H9 (cell line): ENCODE results near the gene PLCXD1. TPM values are rescaled to one million over a fixed set of nuclear protein-coding genes. Genes with fewer than 3 reads are reported as not detected.

Experiments used
- DNase-seq: peaks from one replicate; pipeline ENCODE4 v3.0.0-alpha.2; 2017
- H2AFZ ChIP-seq: one replicate; pipeline ENCODE4 v1.6.1; 2013; ENCODE audit warnings: mild to moderate bottlenecking, low read length, control low read depth, moderate library complexity
- H2AK5ac ChIP-seq: 2 replicates; pipeline ENCODE4 v1.6.1; 2013; ENCODE audit warnings: low read length, control low read depth, mixed read lengths; ENCODE audit not compliant: insufficient read length
- H2BK120ac ChIP-seq: one replicate; pipeline ENCODE4 v1.6.1; 2013; ENCODE audit warnings: low read depth, mild to moderate bottlenecking, low read length, control low read depth, inconsistent platforms; ENCODE audit not compliant: poor library complexity, severe bottlenecking
- H2BK12ac ChIP-seq: 2 replicates; pipeline ENCODE4 v1.6.1; 2013; ENCODE audit warnings: low read length, control low read depth, mixed read lengths, low read depth; ENCODE audit not compliant: insufficient read length
- H2BK15ac ChIP-seq: 2 replicates; pipeline ENCODE4 v1.6.1; 2013; ENCODE audit warnings: low read depth, low read length, control low read depth
- H2BK20ac ChIP-seq: one replicate; pipeline ENCODE4 v1.6.1; 2013; ENCODE audit warnings: low read depth, mild to moderate bottlenecking, low read length, control low read depth, inconsistent platforms; ENCODE audit not compliant: poor library complexity, severe bottlenecking
- H2BK5ac ChIP-seq: 2 replicates; pipeline ENCODE4 v1.6.1; 2013; ENCODE audit warnings: low read length, control low read depth, mixed read lengths; ENCODE audit not compliant: insufficient read length
- H3K14ac ChIP-seq: 2 replicates; pipeline ENCODE4 v1.6.1; 2013; ENCODE audit warnings: low read length, control low read depth; ENCODE audit not compliant: insufficient read depth
- H3K18ac ChIP-seq: 2 replicates; pipeline ENCODE4 v1.6.1; 2013; ENCODE audit warnings: low read depth, mild to moderate bottlenecking, mixed read lengths, low read length, control low read depth; ENCODE audit not compliant: insufficient read length
- H3K23ac ChIP-seq: 2 replicates; pipeline ENCODE4 v1.6.1; 2013; ENCODE audit warnings: low read length, control low read depth, mixed read lengths, low read depth; ENCODE audit not compliant: insufficient read length
- H3K23me2 ChIP-seq: 2 replicates; pipeline ENCODE4 v1.6.1; 2013; ENCODE audit warnings: low read depth, mild to moderate bottlenecking, mixed read lengths, low read length, control low read depth; ENCODE audit not compliant: insufficient read length, poor library complexity, severe bottlenecking
- H3K27ac ChIP-seq: 2 replicates; pipeline ENCODE4 v1.5.1; 2013; ENCODE audit warnings: low read length, control low read depth, mixed read lengths, low read depth; ENCODE audit not compliant: insufficient read length
- H3K27me3 ChIP-seq: 2 replicates; pipeline ENCODE4 v1.6.1; 2013; ENCODE audit warnings: low read length, control low read depth, inconsistent platforms; ENCODE audit not compliant: insufficient read depth
- H3K4ac ChIP-seq: 2 replicates; pipeline ENCODE4 v1.6.1; 2013; ENCODE audit warnings: low read depth, mild to moderate bottlenecking, control low read depth, inconsistent platforms, low read length, moderate library complexity
- H3K4me1 ChIP-seq: 2 replicates; pipeline ENCODE4 v1.6.1; 2013; ENCODE audit warnings: low read length, control low read depth, inconsistent platforms; ENCODE audit not compliant: insufficient read depth
- H3K4me2 ChIP-seq: 2 replicates; pipeline ENCODE4 v1.6.1; 2013; ENCODE audit warnings: low read length, control low read depth, mixed read lengths; ENCODE audit not compliant: insufficient read length, insufficient read depth
- H3K56ac ChIP-seq: 2 replicates; pipeline ENCODE4 v1.6.1; 2013; ENCODE audit warnings: low read depth, mild to moderate bottlenecking, mixed read lengths, low read length, control low read depth; ENCODE audit not compliant: insufficient read length
- H3K79me1 ChIP-seq: 2 replicates; pipeline ENCODE4 v1.6.1; 2013; ENCODE audit warnings: low read depth, mild to moderate bottlenecking, moderate library complexity, low read length, control low read depth, inconsistent platforms; ENCODE audit not compliant: insufficient read depth, poor library complexity, severe bottlenecking
- H3K79me2 ChIP-seq: 2 replicates; pipeline ENCODE4 v1.6.1; 2013; ENCODE audit warnings: low read length, control low read depth, inconsistent platforms; ENCODE audit not compliant: insufficient read depth
- H3K9ac ChIP-seq: 2 replicates; pipeline ENCODE4 v1.6.1; 2013; ENCODE audit warnings: low read length, control low read depth, mixed read lengths; ENCODE audit not compliant: insufficient read length; ENCODE audit errors: extremely low read depth
- H3K9me3 ChIP-seq: one replicate; pipeline ENCODE4 v1.6.1; 2013; ENCODE audit warnings: low read depth, low read length, inconsistent platforms; ENCODE audit not compliant: control insufficient read depth
- H3T11ph ChIP-seq: one replicate; pipeline ENCODE4 v1.6.1; 2013; ENCODE audit warnings: mild to moderate bottlenecking, low read length, control low read depth, inconsistent platforms
- H4K20me1 ChIP-seq: one replicate; pipeline ENCODE4 v1.6.1; 2013; ENCODE audit not compliant: control insufficient read depth, insufficient read length, insufficient read depth
- H4K5ac ChIP-seq: 2 replicates; pipeline ENCODE4 v1.6.1; 2013; ENCODE audit warnings: low read depth, mild to moderate bottlenecking, mixed read lengths, low read length, control low read depth; ENCODE audit not compliant: insufficient read length
- H4K8ac ChIP-seq: replicated peaks from 2 replicates; pipeline ENCODE4 v1.6.1; 2013; ENCODE audit warnings: low read length, control low read depth, mixed read lengths, low read depth; ENCODE audit not compliant: insufficient read length
- H4K91ac ChIP-seq: 2 replicates; pipeline ENCODE4 v1.6.1; 2013; ENCODE audit warnings: low read depth, mild to moderate bottlenecking, moderate library complexity, mixed read lengths, low read length, control low read depth; ENCODE audit not compliant: insufficient read length
- H3K27ac Mint-ChIP-seq, 3 experiments: 2 replicates in 2 of 3; 3 replicates in 1 of 3; pipeline ENCODE4 v1.8.0; 2020 to 2021; ENCODE audit warnings: mixed read lengths in 3 of 3, mild to moderate bottlenecking in 1 of 3, moderate library complexity in 1 of 3
- H3K27me3 Mint-ChIP-seq: 2 replicates; pipeline ENCODE4 v1.8.0; 2021; ENCODE audit warnings: low read depth, mild to moderate bottlenecking, moderate library complexity, mixed read lengths
- H3K36me3 Mint-ChIP-seq, 3 experiments: 2 replicates in 2 of 3; 3 replicates in 1 of 3; pipeline ENCODE4 v1.8.0; 2020 to 2021; ENCODE audit warnings: low read depth in 3 of 3, mixed read lengths in 3 of 3; ENCODE audit not compliant: insufficient read depth in 1 of 3
- H3K4me1 Mint-ChIP-seq, 2 experiments: 2 replicates each; pipeline ENCODE4 v1.8.0; 2020; ENCODE audit warnings: mixed read lengths in 2 of 2
- H3K4me3 Mint-ChIP-seq, 2 experiments: 2 replicates in 1 of 2; 3 replicates in 1 of 2; pipeline ENCODE4 v1.8.0; 2020 to 2021; ENCODE audit warnings: mild to moderate bottlenecking in 2 of 2, mixed read lengths in 2 of 2, moderate library complexity in 1 of 2
- H3K9me3 Mint-ChIP-seq, 2 experiments: 2 replicates in 1 of 2; 3 replicates in 1 of 2; pipeline ENCODE4 v1.8.0; 2020; ENCODE audit warnings: mild to moderate bottlenecking in 2 of 2, mixed read lengths in 2 of 2, moderate library complexity in 1 of 2
- CTCF ChIP-seq: fragments of 200-600 bp; sonication (generic); conservative IDR thresholded peaks from 3 replicates; pipeline ENCODE4 v1.8.0; 2021; ENCODE audit warnings: antibody characterized with exemption, mild to moderate bottlenecking
- WGBS: extraction: QIAGEN DNeasy Blood & Tissue Kit; methylation state at CpG from one replicate; pipeline ENCODE4 v1.1.7; 2013; ENCODE audit warnings: missing lambda C conversion rate, low lambda C conversion rate, mixed read lengths; ENCODE audit not compliant: insufficient read length; ENCODE audit errors: extremely low coverage; 5-methylcytosine and 5-hydroxymethylcytosine counted together
- total RNA-seq: library from RNA; stranded (reverse); gene quantifications from 2 replicates; pipeline ENCODE4 v1.2.1, GENCODE V29; 2021

The PLCXD1 gene
- total RNA-seq, 1 experiment from 2014 or later, result 96.5 TPM

- H3K27ac Mint-ChIP-seq, result peak overlapping the region in 2 of 3 experiments; percentile 56 to 68; a peak in 3 of 7 replicates
- Histone ChIP-seq H3K18ac (no peak overlapping the region), H2AK5ac (no peak overlapping the region)
Measured at GRCh38 chrX:336227-336626, 55.0 kb downstream of the PLCXD1 start.

More at GRCh38 chrX:336227-336626, 55.0 kb downstream of the PLCXD1 start:
- H3K79me2 ChIP-seq, result no peaks in the 10 kb centered on the region
- H3K27me3 Mint-ChIP-seq, result no peaks in the 10 kb centered on the region
- no peak overlapping the region for H4K8ac ChIP-seq
- no peak overlapping the region for H3K23ac ChIP-seq
- no peak overlapping the region for H3T11ph ChIP-seq
- TF ChIP-seq CTCF, result no peak
- H3K56ac ChIP-seq, result no peak overlapping the region
- no peak overlapping the region for H3K14ac ChIP-seq
- H3K23me2 ChIP-seq, result no peaks in the 10 kb centered on the region
- H2BK20ac ChIP-seq, result no peak overlapping the region
- H3K4me3 Mint-ChIP-seq, result no peak overlapping the region
- H3K9me3 ChIP-seq, result no peaks in the 10 kb centered on the region
- H3K27me3 ChIP-seq, result no peaks in the 10 kb centered on the region
- H3K9me3 Mint-ChIP-seq, result peaks cover 1 to 3% of the 10 kb centered on the region in 2 experiments; a peak in 3 of 5 replicates
- no peak overlapping the region for H2BK5ac ChIP-seq
- no peaks in the 10 kb centered on the region for H4K20me1 ChIP-seq
- H3K36me3 Mint-ChIP-seq, result peaks cover 26 to 46% (median 39%) of the 10 kb centered on the region in 3 experiments
- H3K27ac ChIP-seq, result no peak overlapping the region
- H3K4me2 ChIP-seq, result no peak overlapping the region
- H2BK12ac ChIP-seq, result no peak overlapping the region
- H3K4me1 ChIP-seq, result no peaks in the 10 kb centered on the region
- H2BK120ac ChIP-seq, result no peak overlapping the region
- no peak overlapping the region for H4K91ac ChIP-seq
- no peaks in the 10 kb centered on the region for H3K79me1 ChIP-seq
- 0 out of 4 replicates have a peak, but pooled peaks cover 0 to 2% of the 10 kb centered on the region in 2 experiments for H3K4me1 Mint-ChIP-seq
- no peak overlapping the region for H4K5ac ChIP-seq
- no peak overlapping the region for H2AFZ ChIP-seq
- no CpG with 5 or more reads among the region's 21 CpGs for WGBS
- H3K9ac ChIP-seq, result no peak overlapping the region
- H2BK15ac ChIP-seq, result no peak overlapping the region
- no peak overlapping the region for H3K4ac ChIP-seq
- DNase-seq, result no peak
